Astrocyte (in vitro differentiated cells and primary cell): ENCODE measurements around the gene TMEM198. TPM values are rescaled to one million over a fixed set of nuclear protein-coding genes. Genes with fewer than 3 reads are reported as not detected.

ENCODE experiments used
- DNase-seq: peaks from one replicate; pipeline ENCODE4 v3.0.0-alpha.2; 2010; ENCODE audit warnings: low read depth
- FAIRE-seq: peaks from 2 replicates; lab custom pipeline; 2011; peaks lifted over from hg19 to GRCh38; lab: Jason Lieb, UNC
- H2AFZ ChIP-seq: 2 replicates; pipeline ENCODE4 v1.6.0; 2012; ENCODE audit warnings: low read depth, low read length, inconsistent platforms
- H3K27ac ChIP-seq: 2 replicates; pipeline ENCODE4 v1.5.1; 2011; ENCODE audit warnings: low read depth, low read length, inconsistent platforms
- H3K27me3 ChIP-seq: 2 replicates; pipeline ENCODE4 v1.6.0; 2011; ENCODE audit warnings: low read length, inconsistent platforms; ENCODE audit not compliant: insufficient read depth
- H3K36me3 ChIP-seq: 2 replicates; pipeline ENCODE4 v1.5.1; 2011; ENCODE audit warnings: low read length, inconsistent platforms; ENCODE audit not compliant: insufficient read depth
- H3K4me1 ChIP-seq: 2 replicates; pipeline ENCODE4 v1.5.1; 2011; ENCODE audit warnings: low read length, inconsistent platforms; ENCODE audit not compliant: insufficient read depth
- H3K4me2 ChIP-seq: 2 replicates; pipeline ENCODE4 v1.6.0; 2012; ENCODE audit warnings: low read length, inconsistent platforms
- H3K4me3 ChIP-seq: 2 replicates; pipeline ENCODE4 v1.5.1; 2011; ENCODE audit warnings: low read depth, mild to moderate bottlenecking, low read length, inconsistent platforms; ENCODE audit not compliant: insufficient read depth
- H3K79me2 ChIP-seq: 2 replicates; pipeline ENCODE4 v1.6.0; 2012; ENCODE audit warnings: mild to moderate bottlenecking, low read length, inconsistent platforms; ENCODE audit not compliant: insufficient read depth
- H3K9ac ChIP-seq: 2 replicates; pipeline ENCODE4 v1.6.0; 2012; ENCODE audit warnings: mild to moderate bottlenecking, low read length, inconsistent platforms
- H3K9me3 ChIP-seq: 2 replicates; pipeline ENCODE4 v1.5.1; 2012; ENCODE audit warnings: low read depth, mild to moderate bottlenecking, low read length, inconsistent platforms; ENCODE audit not compliant: insufficient read depth
- H4K20me1 ChIP-seq: 2 replicates; pipeline ENCODE4 v1.6.0; 2012; ENCODE audit warnings: low read length, inconsistent platforms; ENCODE audit not compliant: insufficient read depth
- H3K27ac Mint-ChIP-seq: one replicate; pipeline ENCODE4 v1.8.0; 2021; ENCODE audit warnings: mild to moderate bottlenecking, mixed read lengths; ENCODE audit not compliant: unreplicated experiment
- H3K27me3 Mint-ChIP-seq: one replicate; pipeline ENCODE4 v1.8.0; 2021; ENCODE audit warnings: low read depth, mixed read lengths; ENCODE audit not compliant: unreplicated experiment
- H3K36me3 Mint-ChIP-seq: one replicate; pipeline ENCODE4 v1.8.0; 2021; ENCODE audit warnings: low read depth, mixed read lengths; ENCODE audit not compliant: unreplicated experiment
- H3K4me1 Mint-ChIP-seq: one replicate; pipeline ENCODE4 v1.8.0; 2021; ENCODE audit warnings: low read depth, mixed read lengths; ENCODE audit not compliant: unreplicated experiment
- H3K4me3 Mint-ChIP-seq: one replicate; pipeline ENCODE4 v1.8.0; 2021; ENCODE audit warnings: mild to moderate bottlenecking, moderate library complexity, mixed read lengths; ENCODE audit not compliant: unreplicated experiment
- H3K9me3 Mint-ChIP-seq: one replicate; pipeline ENCODE4 v1.8.0; 2021; ENCODE audit warnings: mild to moderate bottlenecking, mixed read lengths; ENCODE audit not compliant: unreplicated experiment
- EZH2 ChIP-seq: IDR thresholded peaks from 2 replicates; pipeline ENCODE4 v1.6.1; 2012; ENCODE audit warnings: mild to moderate bottlenecking, low read length, inconsistent platforms; ENCODE audit not compliant: insufficient read depth
- total RNA-seq: library from RNA; stranded (reverse); gene quantifications from 2 replicates; pipeline ENCODE4 v1.2.1, GENCODE V29; 2021
- TF ChIP-seq, protein P1 (sequence below): IDR thresholded peaks from 2 replicates; pipeline ENCODE4 v1.5.1; 2011; ENCODE audit warnings: low read depth, mild to moderate bottlenecking, inconsistent platforms, low read length, moderate library complexity; ENCODE audit not compliant: insufficient read depth

TMEM198 gene
- total RNA-seq, 1 donor from 2014 or later, result 3.8 TPM

DNA sequence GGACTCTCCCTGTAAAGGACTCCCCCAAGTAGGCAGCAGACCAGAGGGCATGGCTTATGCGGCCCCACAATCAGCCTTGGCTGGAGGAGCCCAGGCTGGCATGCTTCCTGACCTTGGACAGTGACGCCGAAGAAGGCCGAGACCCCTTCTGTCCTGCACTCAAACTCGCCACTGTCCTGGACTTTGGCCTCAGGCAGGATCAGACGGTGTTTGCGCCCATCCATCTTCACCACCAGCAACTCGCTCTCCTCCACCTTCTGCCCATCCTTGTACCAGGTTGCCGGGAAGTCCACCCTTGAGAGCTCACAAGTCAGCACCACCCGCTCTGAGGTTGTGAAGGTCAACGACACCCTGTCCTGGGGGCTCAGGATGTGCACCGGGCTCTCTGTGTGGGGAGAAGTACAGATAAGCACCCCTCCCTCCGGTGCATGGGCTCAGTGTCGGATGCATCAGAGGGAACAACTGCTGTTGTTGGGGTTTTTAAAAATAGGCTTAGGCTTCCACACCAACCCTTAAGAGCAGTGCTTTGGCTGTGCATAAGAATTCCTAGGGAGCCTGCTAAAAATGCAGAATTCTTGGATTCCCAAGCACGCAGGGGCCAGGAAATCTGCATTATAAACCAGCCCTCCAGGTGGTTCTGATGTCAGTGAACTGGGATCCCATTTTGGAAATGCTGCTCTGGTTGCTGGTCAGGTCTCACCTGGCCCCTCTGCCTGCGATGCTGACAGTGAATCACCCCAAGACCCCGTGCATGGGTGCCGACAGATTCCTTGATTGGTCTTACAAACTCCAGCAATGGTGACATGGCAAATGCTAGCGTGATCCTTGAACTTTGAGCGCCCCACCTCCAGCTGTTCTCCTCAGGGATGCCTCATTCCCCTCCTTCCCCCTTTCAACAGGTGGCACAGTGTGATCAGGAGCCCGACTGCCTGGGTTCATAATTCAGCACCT, 21.6 kb downstream of the TMEM198 start:
- no peak overlapping the region for H3K4me3 Mint-ChIP-seq
- peaks cover 37% of the 10 kb centered on the region for H3K36me3 Mint-ChIP-seq
- H3K9me3 Mint-ChIP-seq, result no peaks in the 10 kb centered on the region
- FAIRE-seq (no peak), DNase-seq (no peak)
- TF ChIP-seq EZH2, result no peak
- TF ChIP-seq, protein P1, sequence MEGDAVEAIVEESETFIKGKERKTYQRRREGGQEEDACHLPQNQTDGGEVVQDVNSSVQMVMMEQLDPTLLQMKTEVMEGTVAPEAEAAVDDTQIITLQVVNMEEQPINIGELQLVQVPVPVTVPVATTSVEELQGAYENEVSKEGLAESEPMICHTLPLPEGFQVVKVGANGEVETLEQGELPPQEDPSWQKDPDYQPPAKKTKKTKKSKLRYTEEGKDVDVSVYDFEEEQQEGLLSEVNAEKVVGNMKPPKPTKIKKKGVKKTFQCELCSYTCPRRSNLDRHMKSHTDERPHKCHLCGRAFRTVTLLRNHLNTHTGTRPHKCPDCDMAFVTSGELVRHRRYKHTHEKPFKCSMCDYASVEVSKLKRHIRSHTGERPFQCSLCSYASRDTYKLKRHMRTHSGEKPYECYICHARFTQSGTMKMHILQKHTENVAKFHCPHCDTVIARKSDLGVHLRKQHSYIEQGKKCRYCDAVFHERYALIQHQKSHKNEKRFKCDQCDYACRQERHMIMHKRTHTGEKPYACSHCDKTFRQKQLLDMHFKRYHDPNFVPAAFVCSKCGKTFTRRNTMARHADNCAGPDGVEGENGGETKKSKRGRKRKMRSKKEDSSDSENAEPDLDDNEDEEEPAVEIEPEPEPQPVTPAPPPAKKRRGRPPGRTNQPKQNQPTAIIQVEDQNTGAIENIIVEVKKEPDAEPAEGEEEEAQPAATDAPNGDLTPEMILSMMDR, result no peak
- H3K27ac Mint-ChIP-seq, result no peak overlapping the region
- no peaks in the 10 kb centered on the region for H3K27me3 Mint-ChIP-seq
- no peaks in the 10 kb centered on the region for H3K9me3 ChIP-seq
- no peak overlapping the region for H3K9ac ChIP-seq
- H3K27me3 ChIP-seq, result no peaks in the 10 kb centered on the region
- H3K4me3 ChIP-seq, result no peak overlapping the region
- H3K79me2 ChIP-seq, result peaks cover 6% of the 10 kb centered on the region
- peaks cover 29% of the 10 kb centered on the region for H4K20me1 ChIP-seq
- H2AFZ ChIP-seq, result no peak overlapping the region
- H3K36me3 ChIP-seq, result peaks cover 8% of the 10 kb centered on the region
- H3K27ac ChIP-seq, result no peak overlapping the region
- no peak overlapping the region for H3K4me2 ChIP-seq
- peaks cover 10% of the 10 kb centered on the region for H3K4me1 Mint-ChIP-seq
- H3K4me1 ChIP-seq, result peaks cover 7% of the 10 kb centered on the region

DNA sequence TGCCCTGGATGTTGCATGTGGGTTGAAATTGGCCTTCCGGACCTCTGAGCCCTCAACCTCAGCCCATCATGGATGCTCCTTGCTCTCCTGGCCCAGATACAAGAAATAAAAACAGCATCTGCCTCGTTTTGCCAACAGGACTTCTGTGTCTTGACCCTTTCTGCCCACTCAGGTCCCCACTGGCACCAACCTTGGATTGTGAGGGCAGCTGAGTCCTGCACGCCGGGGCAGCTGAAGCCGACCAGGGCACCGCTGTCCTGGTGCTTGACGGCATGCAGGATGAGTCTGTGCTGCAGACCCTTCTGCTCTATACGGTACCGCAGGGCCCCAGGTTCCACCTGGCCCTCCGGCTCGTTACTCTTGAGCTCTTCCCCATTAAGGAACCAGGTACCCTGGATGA, 22.8 kb downstream of the TMEM198 start:
- H4K20me1 ChIP-seq, result peaks cover 29% of the 10 kb centered on the region
- H3K27me3 ChIP-seq, result no peaks in the 10 kb centered on the region
- no peak overlapping the region for H3K4me3 ChIP-seq
- Mint-ChIP-seq H3K4me3 (no peak overlapping the region), H3K27ac (no peak overlapping the region), H3K9me3 (no peaks in the 10 kb centered on the region), H3K27me3 (no peaks in the 10 kb centered on the region), H3K36me3 (peaks cover 35% of the 10 kb centered on the region), H3K4me1 (peaks cover under 1% of the 10 kb centered on the region)
- no peak overlapping the region for H3K9ac ChIP-seq
- H3K9me3 ChIP-seq, result no peaks in the 10 kb centered on the region
- no peak overlapping the region for H3K4me2 ChIP-seq
- H3K36me3 ChIP-seq, result peaks cover 8% of the 10 kb centered on the region
- H2AFZ ChIP-seq, result no peak overlapping the region
- H3K4me1 ChIP-seq, result peaks cover 10% of the 10 kb centered on the region
- no peak overlapping the region for H3K27ac ChIP-seq
- peaks cover 10% of the 10 kb centered on the region for H3K79me2 ChIP-seq
- TF ChIP-seq EZH2, result no peak
- TF ChIP-seq, protein P1, result no peak
- DNase-seq (no peak), FAIRE-seq (no peak)

DNA sequence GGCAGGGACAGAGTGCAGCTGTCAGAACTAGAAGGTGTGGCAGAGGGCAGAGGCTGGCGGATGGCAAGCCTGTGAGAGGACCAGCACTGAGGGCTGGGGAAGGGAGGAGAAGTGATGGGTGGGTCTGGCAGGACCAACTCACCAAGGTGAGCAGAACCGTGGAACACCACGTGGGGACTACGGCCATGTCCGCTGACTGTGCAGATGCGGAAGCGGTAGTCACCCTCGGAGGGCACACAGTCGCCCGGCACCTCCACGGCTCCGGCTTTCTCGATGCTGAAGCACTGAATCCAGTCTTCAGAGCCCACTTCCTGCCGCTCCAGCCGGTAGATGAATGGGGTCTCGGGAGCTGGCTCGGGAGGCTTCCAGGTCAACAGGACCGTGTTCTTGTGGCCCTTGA, 23.3 kb downstream of the TMEM198 start:
- no peak overlapping the region for H3K9ac ChIP-seq
- TF ChIP-seq, protein P1, result no peak
- TF ChIP-seq EZH2, result no peak
- peaks cover 10% of the 10 kb centered on the region for H3K79me2 ChIP-seq
- no peak overlapping the region for H3K4me3 ChIP-seq
- peaks cover 29% of the 10 kb centered on the region for H4K20me1 ChIP-seq
- Mint-ChIP-seq H3K9me3 (no peaks in the 10 kb centered on the region), H3K36me3 (peaks cover 35% of the 10 kb centered on the region), H3K4me3 (no peak overlapping the region), H3K27ac (no peak overlapping the region), H3K4me1 (peaks cover 4% of the 10 kb centered on the region), H3K27me3 (no peaks in the 10 kb centered on the region)
- no peak for FAIRE-seq
- H3K36me3 ChIP-seq, result peaks cover 8% of the 10 kb centered on the region
- no peak for DNase-seq
- H3K27me3 ChIP-seq, result no peaks in the 10 kb centered on the region
- H3K9me3 ChIP-seq, result no peaks in the 10 kb centered on the region
- no peak overlapping the region for H3K4me2 ChIP-seq
- no peak overlapping the region for H2AFZ ChIP-seq
- H3K27ac ChIP-seq, result no peak overlapping the region
- peaks cover 15% of the 10 kb centered on the region for H3K4me1 ChIP-seq
